IPS DF 6.9 (cell line): Measurements from ENCODE around the gene MICAL2.

ENCODE experiments used
- DNase-seq: peaks from one replicate; pipeline ENCODE4 v3.0.0-alpha.2; 2013; ENCODE audit warnings: low read depth, low spot score
- H3K27ac ChIP-seq: one replicate; pipeline ENCODE4 v1.5.1; 2013; ENCODE audit warnings: low read length, control low read depth
- H3K27me3 ChIP-seq: 2 replicates; pipeline ENCODE4 v1.6.1; 2013; ENCODE audit warnings: mild to moderate bottlenecking, low read length; ENCODE audit not compliant: control insufficient read depth, insufficient read depth
- H3K36me3 ChIP-seq: 2 replicates; pipeline ENCODE4 v1.6.1; 2013; ENCODE audit warnings: low read length; ENCODE audit not compliant: control insufficient read depth, insufficient read depth
- H3K4me1 ChIP-seq: 2 replicates; pipeline ENCODE4 v1.6.1; 2013; ENCODE audit warnings: low read length; ENCODE audit not compliant: control insufficient read depth, insufficient read depth
- H3K4me3 ChIP-seq: 2 replicates; pipeline ENCODE4 v1.5.1; 2013; ENCODE audit warnings: mild to moderate bottlenecking, low read length
- H3K9me3 ChIP-seq: 2 replicates; pipeline ENCODE4 v1.6.1; 2013; ENCODE audit warnings: low read length, inconsistent platforms; ENCODE audit not compliant: control insufficient read depth, insufficient read depth
- WGBS: extraction: QIAGEN DNeasy Blood & Tissue Kit; methylation state at CpG from one replicate; pipeline ENCODE4 v1.1.7; 2013; ENCODE audit warnings: mixed read lengths, missing lambda C conversion rate; ENCODE audit not compliant: insufficient read length, insufficient coverage; 5-methylcytosine and 5-hydroxymethylcytosine counted together

MICAL2 gene

GRCh38 chr11:12189543-12190235 is 79.3 kb downstream of the MICAL2 start:
- WGBS: no CpG with 5 or more reads among the region's 8 CpGs
- H3K4me3 ChIP-seq: no peak overlapping the region
- H3K27ac ChIP-seq: no peak overlapping the region
- H3K4me1 ChIP-seq: no peaks in the 10 kb centered on the region
- no peaks in the 10 kb centered on the region for H3K9me3 ChIP-seq
- no peaks in the 10 kb centered on the region for H3K27me3 ChIP-seq
- no peaks in the 10 kb centered on the region for H3K36me3 ChIP-seq
- DNase-seq: no peak

GRCh38 chr11:12190511-12190910 is 80.1 kb downstream of the MICAL2 start:
- Histone ChIP-seq H3K27me3 (no peaks in the 10 kb centered on the region), H3K36me3 (no peaks in the 10 kb centered on the region), H3K27ac (no peak overlapping the region), H3K4me1 (no peaks in the 10 kb centered on the region), H3K4me3 (no peak overlapping the region), H3K9me3 (no peaks in the 10 kb centered on the region)
- no peak for DNase-seq

- no peak for DNase-seq
- Histone ChIP-seq H3K4me3 (no peak overlapping the region), H3K36me3 (no peaks in the 10 kb centered on the region), H3K4me1 (no peaks in the 10 kb centered on the region), H3K27ac (no peak overlapping the region), H3K9me3 (no peaks in the 10 kb centered on the region), H3K27me3 (no peaks in the 10 kb centered on the region)
- no CpG with 5 or more reads among the region's 8 CpGs for WGBS
Measured at GRCh38 chr11:12192794-12193514, 82.6 kb downstream of the MICAL2 start.

DNA sequence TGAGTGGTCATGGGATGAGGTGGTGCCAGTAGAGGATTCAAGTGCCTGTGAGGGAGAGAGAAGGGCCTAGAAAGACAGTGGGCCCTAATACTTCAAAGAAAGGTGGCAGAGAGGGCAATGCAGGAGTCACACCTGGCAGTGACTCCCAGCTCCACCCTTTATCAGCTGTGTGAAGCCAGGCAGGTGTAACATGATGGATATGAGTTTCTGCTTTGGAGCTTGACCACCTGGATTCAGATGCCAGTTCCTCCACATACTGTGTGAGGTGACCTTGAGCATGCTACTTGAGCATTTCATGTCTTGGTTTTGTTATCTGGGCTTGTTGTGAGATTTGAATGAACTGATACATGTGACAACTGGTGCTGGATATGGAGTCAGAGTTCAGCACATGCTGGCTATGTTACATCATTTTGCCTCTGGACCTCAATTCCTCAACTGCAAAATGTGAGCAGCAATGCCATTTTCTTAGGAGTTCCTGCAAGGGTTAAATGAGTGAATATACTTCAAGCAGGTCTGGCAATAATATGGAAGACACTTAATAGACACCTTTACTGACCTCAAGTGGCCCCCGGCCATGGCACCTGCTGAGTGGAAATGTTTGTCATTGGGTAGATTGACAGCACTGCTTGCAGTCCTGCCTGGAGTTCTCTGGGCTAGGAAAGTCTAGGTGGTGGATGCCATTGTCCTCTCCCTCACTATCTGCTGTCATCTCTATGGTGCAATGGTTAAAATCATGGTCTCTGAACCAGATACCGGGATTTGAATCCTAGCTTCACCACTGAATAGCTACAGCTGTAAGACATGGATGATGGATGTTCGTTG is 83.3 kb downstream of the MICAL2 start:
- WGBS: no CpG with 5 or more reads among the region's 3 CpGs
- Histone ChIP-seq H3K27ac (no peak overlapping the region), H3K36me3 (no peaks in the 10 kb centered on the region), H3K4me3 (no peak overlapping the region), H3K27me3 (no peaks in the 10 kb centered on the region), H3K4me1 (no peaks in the 10 kb centered on the region), H3K9me3 (no peaks in the 10 kb centered on the region)
- DNase-seq: no peak

- H3K4me3 ChIP-seq: no peak overlapping the region
- no peak for DNase-seq
- 100% methylated on average over 1 of the region's 5 CpGs for WGBS
- no peaks in the 10 kb centered on the region for H3K9me3 ChIP-seq
- no peaks in the 10 kb centered on the region for H3K36me3 ChIP-seq
- no peak overlapping the region for H3K27ac ChIP-seq
- no peaks in the 10 kb centered on the region for H3K4me1 ChIP-seq
- no peaks in the 10 kb centered on the region for H3K27me3 ChIP-seq
Measured at GRCh38 chr11:12195768-12196167, 85.4 kb downstream of the MICAL2 start.

DNA sequence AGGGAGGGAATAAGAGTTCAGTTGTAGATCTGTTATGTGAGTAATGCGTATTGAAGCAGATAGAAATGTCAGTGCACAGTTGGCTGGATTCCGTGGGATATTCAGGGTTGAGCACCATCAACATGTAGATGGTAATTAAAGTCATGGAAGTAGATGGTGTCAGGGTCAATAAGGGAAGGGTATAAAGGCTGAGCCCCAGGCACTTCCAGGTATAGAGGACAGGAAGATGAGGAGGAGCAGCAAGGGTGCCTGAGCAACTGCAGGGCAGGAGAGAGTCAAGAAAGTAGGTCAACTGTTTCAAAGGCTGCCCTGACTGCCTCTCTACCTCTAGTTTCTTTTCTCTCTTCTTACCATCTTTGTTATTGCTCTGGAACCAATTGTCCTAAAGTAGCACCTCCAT is 85.9 kb downstream of the MICAL2 start:
- H3K4me3 ChIP-seq: no peak overlapping the region
- no peaks in the 10 kb centered on the region for H3K27me3 ChIP-seq
- no peaks in the 10 kb centered on the region for H3K4me1 ChIP-seq
- WGBS: no CpG with 5 or more reads among the region's 2 CpGs
- H3K27ac ChIP-seq: no peak overlapping the region
- no peak for DNase-seq
- no peaks in the 10 kb centered on the region for H3K36me3 ChIP-seq
- H3K9me3 ChIP-seq: no peaks in the 10 kb centered on the region

DNA sequence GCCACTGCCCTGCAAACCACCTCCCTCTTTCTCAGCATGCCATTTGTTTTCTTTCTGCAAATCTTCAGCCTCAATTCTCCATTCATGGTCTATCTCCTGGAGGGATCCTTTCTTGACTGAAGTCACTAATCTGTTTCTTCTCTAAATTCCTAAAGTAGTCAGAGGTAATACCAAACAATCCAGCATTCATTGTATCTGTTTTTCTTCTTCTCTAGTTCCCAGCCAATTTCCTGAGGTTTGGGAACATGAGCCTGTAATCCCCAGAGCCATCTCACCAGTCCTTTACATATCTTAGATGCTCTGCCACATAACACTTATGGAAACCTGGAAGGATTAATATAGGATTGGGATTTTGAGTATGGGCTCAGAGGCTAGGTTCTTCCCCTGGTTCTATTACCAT is 86.5 kb downstream of the MICAL2 start:
- no peaks in the 10 kb centered on the region for H3K9me3 ChIP-seq
- H3K36me3 ChIP-seq: no peaks in the 10 kb centered on the region
- no peak overlapping the region for H3K27ac ChIP-seq
- no peaks in the 10 kb centered on the region for H3K4me1 ChIP-seq
- DNase-seq: no peak
- H3K27me3 ChIP-seq: no peaks in the 10 kb centered on the region
- H3K4me3 ChIP-seq: no peak overlapping the region

GRCh38 chr11:12198251-12199222 is 88.1 kb downstream of the MICAL2 start:
- Histone ChIP-seq H3K27me3 (no peaks in the 10 kb centered on the region), H3K9me3 (no peaks in the 10 kb centered on the region), H3K36me3 (no peaks in the 10 kb centered on the region), H3K27ac (no peak overlapping the region), H3K4me1 (no peaks in the 10 kb centered on the region), H3K4me3 (no peak overlapping the region)
- WGBS: no CpG with 5 or more reads among the region's 8 CpGs
- no peak for DNase-seq

- Histone ChIP-seq H3K27me3 (no peaks in the 10 kb centered on the region), H3K4me1 (no peaks in the 10 kb centered on the region), H3K9me3 (no peaks in the 10 kb centered on the region), H3K4me3 (no peak overlapping the region), H3K36me3 (no peaks in the 10 kb centered on the region), H3K27ac (no peak overlapping the region)
- no CpG with 5 or more reads among the region's 13 CpGs for WGBS
- DNase-seq: no peak
Measured at GRCh38 chr11:12199231-12199948, 89.0 kb downstream of the MICAL2 start.
